WTC11 (cell line): Measurements from ENCODE around the gene LAMA5. TPM values are rescaled to one million over a fixed set of nuclear protein-coding genes. Genes with fewer than 3 reads are reported as not detected.

ENCODE experiments used
- ATAC-seq: fragments of 200-7000 bp; cut with Tn5 transposase; 2 replicates; pipeline ENCODE4 v1.10.0; 2021; ENCODE audit warnings: mild to moderate bottlenecking, moderate library complexity
- CTCF ChIA-PET: fragments of 300-600 bp; sonication (Branson Sonifier 250); formaldehyde crosslinking; loops from one replicate; lab custom pipeline; 2021; ENCODE audit warnings: antibody characterized with exemption; lab: Charles Lee
- POLR2A ChIA-PET: fragments of 350-600 bp; sonication (Branson Sonifier 250); formaldehyde crosslinking; loops from one replicate; lab custom pipeline; 2021; ENCODE audit warnings: antibody characterized with exemption; lab: Charles Lee
- DNase-seq: peaks from one replicate; pipeline ENCODE4 v3.0.0; 2021; ENCODE audit warnings: low spot score
- H3K27ac Mint-ChIP-seq: 2 replicates; pipeline ENCODE4 v1.8.0; 2021; ENCODE audit warnings: mixed read lengths
- H3K27me3 Mint-ChIP-seq: 2 replicates; pipeline ENCODE4 v1.8.0; 2021; ENCODE audit warnings: low read depth, mild to moderate bottlenecking, moderate library complexity, mixed read lengths
- H3K36me3 Mint-ChIP-seq: 2 replicates; pipeline ENCODE4 v1.8.0; 2021; ENCODE audit warnings: mixed read lengths
- H3K4me1 Mint-ChIP-seq: 2 replicates; pipeline ENCODE4 v1.8.0; 2022; ENCODE audit warnings: mixed read lengths
- H3K4me3 Mint-ChIP-seq: 2 replicates; pipeline ENCODE4 v1.8.0; 2021; ENCODE audit warnings: mild to moderate bottlenecking, moderate library complexity, mixed read lengths
- H3K9me3 Mint-ChIP-seq: 2 replicates; pipeline ENCODE4 v1.8.0; 2021; ENCODE audit warnings: mixed read lengths
- ATF6 ChIP-seq: sonication (generic); formaldehyde crosslinking; IDR thresholded peaks from 2 replicates; pipeline ENCODE4 v1.8.1; 2023; ENCODE audit warnings: mild to moderate bottlenecking, missing genetic modification reagents
- FOXP1 ChIP-seq: sonication (generic); formaldehyde crosslinking; IDR thresholded peaks from 2 replicates; pipeline ENCODE4 v1.8.0; 2022; ENCODE audit warnings: missing genetic modification reagents, mild to moderate bottlenecking, moderate library complexity, borderline replicate concordance
- HMGA2 ChIP-seq: fragments of 250-450 bp; sonication (Bioruptor Pico); IDR thresholded peaks from 2 replicates; pipeline ENCODE4 v1.4.0; 2021; ENCODE audit warnings: mild to moderate bottlenecking, moderate library complexity
- NR2C2 ChIP-seq: sonication (generic); formaldehyde crosslinking; IDR thresholded peaks from 2 replicates; pipeline ENCODE4 v1.8.0; 2022; ENCODE audit warnings: mild to moderate bottlenecking, missing genetic modification reagents
- PREB ChIP-seq: sonication (generic); formaldehyde crosslinking; IDR thresholded peaks from 2 replicates; pipeline ENCODE4 v1.8.1; 2022; ENCODE audit warnings: mild to moderate bottlenecking, missing genetic modification reagents, moderate library complexity, borderline replicate concordance
- ZNF281 ChIP-seq: sonication (generic); formaldehyde crosslinking; IDR thresholded peaks from 2 replicates; pipeline ENCODE4 v1.8.0; 2023; ENCODE audit warnings: mild to moderate bottlenecking, missing genetic modification reagents
- ZNF396 ChIP-seq: fragments of 250-450 bp; sonication (Bioruptor Pico); IDR thresholded peaks from 2 replicates; pipeline ENCODE4 v1.8.0; 2021; ENCODE audit warnings: mild to moderate bottlenecking, moderate library complexity, borderline replicate concordance
- ZNF512 ChIP-seq: sonication (generic); formaldehyde crosslinking; IDR thresholded peaks from 2 replicates; pipeline ENCODE4 v1.8.1; 2022; ENCODE audit warnings: missing genetic modification reagents, borderline replicate concordance
- ZNF671 ChIP-seq: fragments of 250-450 bp; sonication (Bioruptor Pico); IDR thresholded peaks from 2 replicates; pipeline ENCODE4 v1.8.0; 2021; ENCODE audit warnings: mild to moderate bottlenecking
- total RNA-seq: library from RNA; stranded (reverse); gene quantifications from 3 replicates; pipeline ENCODE4 v1.2.3, GENCODE V29; 2021
- TF ChIP-seq, protein P1 (sequence below): fragments of 250-450 bp; sonication (Bioruptor Pico); IDR thresholded peaks from 2 replicates; pipeline ENCODE4 v1.8.0; 2021; ENCODE audit warnings: mild to moderate bottlenecking

Gene LAMA5
- total RNA-seq, 1 experiment from 2014 or later = 329 TPM

DNA sequence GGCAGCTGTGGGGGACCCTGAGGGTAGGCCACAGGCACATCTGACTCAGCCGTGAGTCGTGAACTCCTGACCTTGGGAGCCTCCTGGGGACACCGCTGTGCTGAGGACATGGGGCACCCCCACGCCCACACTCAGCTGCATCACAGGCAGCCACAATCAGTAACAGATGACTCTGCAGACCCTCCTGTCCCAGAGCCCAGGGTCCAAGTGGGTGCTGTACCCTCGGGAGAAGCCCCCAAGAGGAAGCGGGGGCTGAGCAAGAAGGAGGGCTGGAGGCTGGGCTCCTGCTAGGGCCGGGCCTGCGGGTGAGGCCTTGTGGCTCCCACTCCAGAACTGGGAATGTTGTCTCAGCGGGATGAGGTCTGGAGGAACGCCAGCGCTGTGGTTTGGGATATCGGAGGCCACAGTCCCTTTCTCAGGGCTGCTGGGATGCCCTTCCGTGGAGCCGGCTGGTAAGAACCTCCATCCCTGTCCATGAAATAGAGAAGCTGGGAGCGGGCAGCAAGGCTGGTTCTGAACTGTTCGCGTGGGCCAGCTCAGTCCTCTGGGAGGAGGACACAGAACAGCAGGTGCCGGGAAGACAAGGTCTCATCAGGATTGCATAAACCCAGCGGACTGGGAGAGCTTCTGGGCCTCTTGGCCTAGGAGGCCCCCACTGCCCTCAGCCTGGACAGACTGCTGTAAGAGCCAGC, 3.1 kb upstream of the LAMA5 start:
- ChIA-PET POLR2A (no interaction called here), CTCF (interaction anchor here (1.5 to 7.6 kb wide), 4 partner anchors 8 to 68 kb away, joined by 12 to 89 read pairs (median 20); partner anchors contain the start of gene ADRM1)
- Mint-ChIP-seq H3K36me3 (no peaks in the 10 kb centered on the region), H3K4me1 (peaks cover 25% of the 10 kb centered on the region), H3K9me3 (no peaks in the 10 kb centered on the region), H3K4me3 (no peak overlapping the region), H3K27me3 (no peaks in the 10 kb centered on the region; the same call in 1 of the 2 replicates), H3K27ac (no peak overlapping the region)
- no peak for TF ChIP-seq ZNF396 (CRISPR knock-in tag)
- no peak for TF ChIP-seq HMGA2 (CRISPR knock-in tag)
- peak; percentile 38; the same call in 1 of the 2 replicates for TF ChIP-seq FOXP1
- TF ChIP-seq PREB (CRISPR knock-in tag) = no peak
- TF ChIP-seq ZNF281 (CRISPR knock-in tag) = no peak
- ATAC-seq (no peak), DNase-seq (no peak)

DNA sequence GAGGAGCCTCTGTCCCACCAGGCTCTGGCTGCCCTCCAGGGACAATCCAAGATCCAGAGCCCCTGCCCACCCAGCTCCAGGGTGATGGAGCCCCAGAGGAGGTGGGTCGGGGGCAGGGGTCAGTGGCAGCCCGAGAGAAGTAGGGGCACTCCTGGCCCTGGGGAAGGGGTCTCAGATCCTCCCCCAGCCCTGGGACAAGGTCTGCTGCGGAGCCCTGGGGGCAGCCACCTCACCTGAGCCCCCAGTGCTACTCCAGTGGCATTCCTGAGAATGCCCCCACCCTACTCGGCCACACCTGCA, 2.7 kb upstream of the LAMA5 start:
- H3K27me3 Mint-ChIP-seq = no peaks in the 10 kb centered on the region; the same call in 1 of the 2 replicates
- H3K27ac Mint-ChIP-seq = no peak overlapping the region
- H3K9me3 Mint-ChIP-seq = no peaks in the 10 kb centered on the region
- POLR2A ChIA-PET = interaction anchor here (0.9 kb wide), 1 partner anchor 13 kb away, joined by 6 read pairs; no protein-coding TSS in a partner anchor
- no peaks in the 10 kb centered on the region for H3K36me3 Mint-ChIP-seq
- CTCF ChIA-PET = interaction anchor here (1.0 to 9.1 kb wide), 8 partner anchors 8 to 67 kb away, joined by 6 to 137 read pairs (median 11); partner anchors contain the start of genes ADRM1 and RPS21
- peak overlapping the region; percentile 68 for H3K4me3 Mint-ChIP-seq
- peaks cover 29% of the 10 kb centered on the region for H3K4me1 Mint-ChIP-seq
- no peak for ATAC-seq
- no peak for TF ChIP-seq ZNF512 (CRISPR knock-in tag)
- TF ChIP-seq ZNF671 (CRISPR knock-in tag) = no peak
- TF ChIP-seq ATF6 (CRISPR knock-in tag) = no peak
- TF ChIP-seq, protein P1, sequence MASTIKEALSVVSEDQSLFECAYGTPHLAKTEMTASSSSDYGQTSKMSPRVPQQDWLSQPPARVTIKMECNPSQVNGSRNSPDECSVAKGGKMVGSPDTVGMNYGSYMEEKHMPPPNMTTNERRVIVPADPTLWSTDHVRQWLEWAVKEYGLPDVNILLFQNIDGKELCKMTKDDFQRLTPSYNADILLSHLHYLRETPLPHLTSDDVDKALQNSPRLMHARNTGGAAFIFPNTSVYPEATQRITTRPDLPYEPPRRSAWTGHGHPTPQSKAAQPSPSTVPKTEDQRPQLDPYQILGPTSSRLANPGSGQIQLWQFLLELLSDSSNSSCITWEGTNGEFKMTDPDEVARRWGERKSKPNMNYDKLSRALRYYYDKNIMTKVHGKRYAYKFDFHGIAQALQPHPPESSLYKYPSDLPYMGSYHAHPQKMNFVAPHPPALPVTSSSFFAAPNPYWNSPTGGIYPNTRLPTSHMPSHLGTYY (CRISPR knock-in tag) = no peak
- no peak for TF ChIP-seq NR2C2
- DNase-seq = no peak
